ENCODE measurements around the gene KLF13.

- no peak for TF ChIP-seq FOXK2 (IDR thresholded peaks at IDR 0.05)
- no peak for TF ChIP-seq NFRKB (IDR thresholded peaks at IDR 0.05)
- no peak for TF ChIP-seq SUZ12 (IDR thresholded peaks at IDR 0.05)
- no peak for TF ChIP-seq SP1 (IDR thresholded peaks at IDR 0.05)
- no peak for TF ChIP-seq PKNOX1 (IDR thresholded peaks at IDR 0.05)
- TF ChIP-seq ELF4 (IDR thresholded peaks at IDR 0.05) = no peak
- TF ChIP-seq BHLHE40 (IDR thresholded peaks at IDR 0.05; ENCODE audit: borderline replicate concordance) = no peak
- no peak for TF ChIP-seq HDGF (IDR thresholded peaks at IDR 0.05; ENCODE audit: borderline replicate concordance)
- TF ChIP-seq L3MBTL2 (conservative IDR thresholded peaks at IDR 0.05) = no peak
These were observed 51.8 kb downstream of the KLF13 start for GRCh38 chr15:31378363-31378903.
